T follicular helper cell (primary cell): ENCODE results near the gene PIEZO1.
A peak's percentile ranks its signal among the peaks of the same experiment; 100 is the strongest.

Source experiments
- DNase-seq: peaks from one replicate; pipeline ENCODE4 v3.0.0-alpha.2; 2020; ENCODE audit warnings: low read depth

Gene PIEZO1

DNA sequence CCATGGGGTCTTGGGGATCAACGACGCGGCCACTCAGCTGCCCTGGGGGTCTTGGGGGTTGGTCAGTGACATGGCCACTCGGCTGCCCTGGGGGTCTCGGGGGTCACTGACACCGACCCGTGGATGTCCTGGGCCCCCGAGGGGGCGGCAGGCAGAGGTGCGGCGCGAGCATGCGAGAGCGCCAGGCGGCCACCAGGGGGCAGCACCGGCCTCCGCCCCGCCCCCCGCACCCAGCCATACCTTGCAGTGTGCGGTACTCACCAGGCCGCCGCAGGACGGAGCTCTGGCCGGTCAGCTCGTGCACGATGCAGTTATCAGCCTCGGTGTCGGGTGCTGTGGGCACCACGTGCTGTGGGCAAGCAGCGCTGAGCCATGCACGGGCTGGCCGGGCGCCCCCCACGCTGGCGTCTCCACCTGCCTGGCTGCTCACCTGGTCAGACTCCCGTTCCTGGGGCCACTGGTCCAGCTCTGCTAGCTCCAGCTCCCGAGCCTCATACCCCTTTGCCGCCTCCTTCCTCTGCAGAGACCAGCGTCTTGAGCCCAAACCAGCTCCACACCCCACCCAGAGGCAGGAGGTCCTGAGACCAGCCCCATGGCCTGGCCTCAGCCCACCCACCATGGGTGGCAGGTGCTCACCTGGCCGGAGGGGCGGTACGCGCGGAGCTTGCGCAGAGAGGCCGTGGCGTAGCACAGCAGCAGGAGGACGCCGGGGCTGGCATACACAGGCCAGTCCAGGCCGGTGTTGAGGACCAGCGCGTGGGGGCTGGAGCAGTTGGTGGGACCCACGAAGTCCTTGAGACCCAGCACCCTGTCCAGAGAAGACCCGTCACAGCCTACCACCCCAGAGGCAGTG lies 47.5 kb downstream of the PIEZO1 start:
- DNase-seq: peak; percentile 52

DNA sequence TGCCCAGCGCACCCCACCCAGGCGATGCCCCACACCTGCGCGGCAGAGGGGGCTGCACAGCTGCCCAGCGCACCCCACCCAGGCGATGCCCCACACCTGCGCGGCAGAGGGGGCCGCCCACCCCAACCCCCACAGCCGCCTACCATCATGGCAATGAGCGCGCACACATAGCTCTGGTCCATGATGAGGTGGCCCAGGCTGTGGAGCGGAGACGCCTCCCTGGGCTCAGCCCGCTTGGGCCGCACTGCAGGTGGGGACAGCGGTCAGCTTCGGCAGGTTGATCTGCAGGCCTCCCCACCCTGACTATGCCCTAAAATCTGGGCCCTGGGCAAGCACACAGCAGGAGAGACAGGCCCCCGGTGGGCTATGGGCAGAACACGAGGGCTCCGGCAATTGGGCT lies 48.5 kb downstream of the PIEZO1 start:
- no peak for DNase-seq

GRCh38 chr16:88736088-88736487 lies 48.9 kb downstream of the PIEZO1 start:
- DNase-seq: no peak

- no peak for DNase-seq
These were observed 49.4 kb downstream of the PIEZO1 start for GRCh38 chr16:88735616-88736015.

- DNase-seq: no peak
These were observed 49.9 kb downstream of the PIEZO1 start for GRCh38 chr16:88735121-88735520.

GRCh38 chr16:88734361-88734728 lies 50.7 kb downstream of the PIEZO1 start:
- no peak for DNase-seq

GRCh38 chr16:88733630-88734360 lies 51.2 kb downstream of the PIEZO1 start:
- DNase-seq: no peak

DNA sequence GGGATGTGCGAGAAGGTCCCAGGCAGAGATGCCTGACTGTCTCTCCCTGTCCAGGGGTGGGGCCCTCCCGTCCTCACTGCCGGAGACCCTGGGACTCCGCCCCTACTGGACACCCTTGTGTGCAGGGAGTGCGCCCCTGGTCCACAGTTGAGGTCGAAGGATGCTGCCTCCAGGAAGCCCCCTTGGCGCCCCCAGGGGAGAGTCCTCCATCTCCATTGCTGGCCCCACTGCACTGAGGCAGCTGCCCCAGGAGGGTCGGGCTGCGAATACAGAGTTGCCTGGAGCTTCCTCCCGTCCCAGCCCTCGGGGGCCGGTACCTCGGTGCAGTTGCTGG lies 52.1 kb downstream of the PIEZO1 start:
- no peak for DNase-seq

DNA sequence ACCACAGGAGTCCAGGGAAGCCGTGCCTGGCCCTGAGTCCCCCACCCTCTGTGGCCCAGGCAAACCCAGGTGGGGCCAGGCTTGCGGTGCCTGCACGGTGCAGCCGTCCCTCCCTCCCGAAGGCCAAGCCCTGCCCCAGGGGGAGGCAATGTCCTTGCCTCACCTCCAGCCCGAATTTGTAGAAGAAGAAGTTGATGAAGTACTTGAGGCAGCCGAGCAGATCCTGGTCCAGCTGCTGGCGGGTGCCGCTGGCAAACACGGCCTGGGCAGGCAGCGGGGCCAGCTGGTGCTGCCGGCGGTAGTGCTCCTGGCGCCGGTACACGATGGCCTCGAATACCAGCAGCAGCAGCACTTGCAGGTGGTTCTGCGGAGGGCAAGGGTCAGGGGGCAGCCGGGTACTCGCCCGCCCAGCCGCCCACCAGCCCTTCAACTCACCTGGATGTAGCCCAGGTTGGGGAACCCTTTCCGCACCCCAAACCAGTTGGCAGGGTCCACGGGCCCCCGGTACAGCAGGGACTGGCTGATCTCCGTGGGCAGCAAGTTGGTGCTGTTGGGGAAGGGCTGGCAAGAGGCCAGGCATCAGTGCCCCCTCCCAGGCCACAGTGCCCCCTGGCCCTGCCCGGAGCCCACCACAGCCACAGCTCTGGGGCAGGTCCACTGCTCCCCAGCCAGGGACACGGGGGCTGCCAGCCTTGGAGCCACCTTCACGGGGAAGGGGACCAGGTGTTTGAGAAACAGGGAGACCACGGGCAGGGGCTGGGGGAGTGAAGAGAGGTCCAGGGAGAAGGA lies 52.7 kb downstream of the PIEZO1 start:
- no peak for DNase-seq

DNA sequence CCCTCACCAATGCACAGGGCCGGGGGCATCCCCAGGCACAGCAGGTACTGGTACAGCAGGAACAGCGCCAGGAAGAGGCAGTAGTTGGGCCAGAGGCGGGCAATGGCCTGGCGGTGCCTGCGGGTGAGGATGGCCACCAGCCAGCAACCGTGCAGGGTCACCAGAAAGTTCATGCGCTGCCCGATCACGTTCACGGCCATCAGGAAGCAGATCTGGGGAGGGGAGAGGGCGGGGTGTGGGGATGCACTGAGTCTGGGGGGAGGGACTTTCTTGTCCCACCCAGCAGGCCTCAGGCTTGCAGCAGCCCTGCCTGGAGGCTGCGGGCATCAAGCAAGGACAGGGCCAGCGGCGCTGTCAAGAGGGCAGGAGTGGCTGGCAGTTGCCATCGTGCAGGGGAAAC lies 53.3 kb downstream of the PIEZO1 start:
- DNase-seq: no peak

- DNase-seq: no peak
These were observed 54.1 kb downstream of the PIEZO1 start for GRCh38 chr16:88730632-88731607.

DNA sequence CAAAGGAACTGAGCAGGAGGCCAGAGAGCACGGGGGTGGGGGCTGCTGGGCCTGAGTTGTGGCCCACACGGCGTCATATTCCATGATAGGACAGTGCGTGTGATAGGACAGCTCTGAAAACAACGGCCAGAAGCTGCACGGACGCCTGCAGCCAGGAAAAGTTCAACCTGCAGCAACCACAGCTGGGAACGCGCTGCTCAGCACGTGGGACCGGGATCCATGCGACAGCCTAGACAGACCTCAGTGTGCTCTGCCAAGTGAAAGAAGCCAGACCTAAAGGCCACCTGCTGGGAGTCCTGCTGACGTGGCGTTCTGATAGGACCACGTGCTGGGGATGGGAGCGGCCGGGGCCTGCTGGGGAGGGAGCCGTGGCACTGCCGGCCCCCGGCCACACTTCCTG lies 57.1 kb downstream of the PIEZO1 start:
- no peak for DNase-seq

GRCh38 chr16:88726981-88727380 lies 58.0 kb downstream of the PIEZO1 start:
- no peak for DNase-seq

- no peak for DNase-seq
These were observed 58.6 kb downstream of the PIEZO1 start for GRCh38 chr16:88726408-88726749.

DNA sequence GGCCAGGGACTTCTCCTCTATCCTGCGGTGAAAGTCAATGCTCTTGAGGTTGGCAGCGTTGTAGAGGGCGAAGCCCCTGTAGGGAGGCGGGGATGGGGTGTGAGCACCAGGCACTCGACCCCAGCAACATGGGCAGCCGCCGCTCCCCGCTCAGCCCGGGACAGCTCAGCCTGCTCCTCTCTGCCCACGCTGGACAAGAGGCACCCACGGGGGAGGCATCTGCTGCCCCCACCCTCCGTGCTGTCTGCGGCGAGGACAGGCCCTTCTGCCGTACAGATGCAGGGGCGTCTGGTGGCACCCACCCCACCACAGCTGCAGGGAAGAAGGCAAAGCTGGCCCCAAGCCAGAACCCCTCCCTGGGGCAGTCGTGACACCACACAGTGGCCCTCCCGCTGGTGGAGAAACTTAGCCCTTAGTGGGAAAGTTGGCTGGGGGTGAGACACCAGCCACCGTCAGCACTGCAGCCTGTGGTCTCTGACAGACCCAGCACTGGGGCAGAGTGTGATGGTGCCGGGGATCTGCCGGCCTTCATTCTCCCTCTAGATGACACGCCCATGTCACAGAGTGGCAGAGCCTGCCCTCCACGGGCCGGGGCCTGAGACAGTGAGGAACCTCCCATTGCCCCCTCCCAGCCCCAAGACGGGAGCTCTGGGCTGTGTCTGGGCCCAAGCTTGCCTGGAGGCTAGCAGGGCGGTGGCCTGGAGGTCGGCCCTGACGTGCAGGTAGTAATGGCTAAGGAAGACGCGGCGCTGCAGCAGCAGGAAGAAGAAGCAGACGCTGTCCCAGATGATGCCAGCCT lies 59.2 kb downstream of the PIEZO1 start:
- DNase-seq: no peak

DNA sequence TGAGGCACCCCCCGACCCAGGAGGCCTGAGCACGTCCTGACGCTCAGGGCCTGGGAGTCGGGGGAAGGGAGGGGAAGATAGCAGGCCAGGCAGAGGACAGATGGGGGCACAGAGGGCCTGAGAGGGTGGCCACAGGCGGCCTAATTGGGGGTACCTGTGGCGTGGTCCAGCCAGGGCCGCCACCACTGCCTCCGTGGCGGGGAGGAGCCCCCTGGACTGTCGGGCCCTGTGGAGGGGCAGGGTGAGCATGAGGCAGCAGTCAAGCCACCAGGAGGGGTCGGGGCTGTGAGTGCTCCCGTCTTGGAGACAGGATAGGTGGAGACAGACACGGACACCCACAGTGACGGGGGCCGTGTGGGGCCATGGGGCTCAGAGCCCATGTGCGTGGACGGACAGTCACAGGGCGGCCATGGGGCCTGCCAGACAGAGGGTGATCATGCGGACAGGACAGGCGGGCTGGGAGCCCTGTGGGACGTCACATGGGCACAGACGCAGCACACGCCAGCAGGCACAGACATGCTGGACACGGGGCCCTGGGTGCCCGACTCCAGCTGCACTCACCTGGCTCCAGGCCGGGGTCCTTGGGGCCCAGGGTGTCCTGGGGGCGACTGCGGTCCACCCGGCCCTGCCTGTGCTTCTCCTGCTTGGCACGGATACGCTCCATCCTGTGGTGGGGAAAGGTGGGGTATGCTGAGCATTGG lies 60.0 kb downstream of the PIEZO1 start:
- no peak for DNase-seq

- no peak for DNase-seq
These were observed 61.1 kb downstream of the PIEZO1 start for GRCh38 chr16:88723911-88724310.

- no peak for DNase-seq
These were observed 61.5 kb downstream of the PIEZO1 start for GRCh38 chr16:88723507-88723887.

- no peak for DNase-seq
These were observed 62.1 kb downstream of the PIEZO1 start for GRCh38 chr16:88722784-88723506.
